HCT116 (cell line): Measurements from ENCODE around the gene NSD2.

ENCODE experiments used
- EZH2 ChIP-seq: fragments of 200-600 bp; sonication (generic); IDR thresholded peaks from 2 replicates; pipeline ENCODE4 v1.6.1; 2017; ENCODE audit warnings: antibody characterized with exemption, mixed run types
- FOSL1 ChIP-seq: IDR thresholded peaks from 2 replicates; pipeline ENCODE4 v1.6.1; 2012; ENCODE audit warnings: low read depth
- POLR2AphosphoS5 ChIP-seq: IDR thresholded peaks from 2 replicates; pipeline ENCODE4 v1.6.1; 2011; ENCODE audit warnings: mild to moderate bottlenecking, low read depth, low read length, moderate library complexity
- TF ChIP-seq, protein P1 (sequence below), 3 experiments: fragments of 200-600 bp in 1 of 3; sonication (generic) in 1 of 3; IDR thresholded peaks in 2 of 3; conservative IDR thresholded peaks in 1 of 3; 2 replicates each; pipeline ENCODE4 v1.5.1; 2012 to 2017; ENCODE audit warnings: low read depth in 2 of 3, low read length in 2 of 3, antibody characterized with exemption in 1 of 3, borderline replicate concordance in 1 of 3, control low read depth in 1 of 3, mild to moderate bottlenecking in 1 of 3, mixed read lengths in 1 of 3, mixed run types in 1 of 3, moderate library complexity in 1 of 3; ENCODE audit not compliant: insufficient read depth in 1 of 3

- TF ChIP-seq POLR2AphosphoS5 (no peak), FOSL1 (no peak), EZH2 (no peak)
- TF ChIP-seq, protein P1, sequence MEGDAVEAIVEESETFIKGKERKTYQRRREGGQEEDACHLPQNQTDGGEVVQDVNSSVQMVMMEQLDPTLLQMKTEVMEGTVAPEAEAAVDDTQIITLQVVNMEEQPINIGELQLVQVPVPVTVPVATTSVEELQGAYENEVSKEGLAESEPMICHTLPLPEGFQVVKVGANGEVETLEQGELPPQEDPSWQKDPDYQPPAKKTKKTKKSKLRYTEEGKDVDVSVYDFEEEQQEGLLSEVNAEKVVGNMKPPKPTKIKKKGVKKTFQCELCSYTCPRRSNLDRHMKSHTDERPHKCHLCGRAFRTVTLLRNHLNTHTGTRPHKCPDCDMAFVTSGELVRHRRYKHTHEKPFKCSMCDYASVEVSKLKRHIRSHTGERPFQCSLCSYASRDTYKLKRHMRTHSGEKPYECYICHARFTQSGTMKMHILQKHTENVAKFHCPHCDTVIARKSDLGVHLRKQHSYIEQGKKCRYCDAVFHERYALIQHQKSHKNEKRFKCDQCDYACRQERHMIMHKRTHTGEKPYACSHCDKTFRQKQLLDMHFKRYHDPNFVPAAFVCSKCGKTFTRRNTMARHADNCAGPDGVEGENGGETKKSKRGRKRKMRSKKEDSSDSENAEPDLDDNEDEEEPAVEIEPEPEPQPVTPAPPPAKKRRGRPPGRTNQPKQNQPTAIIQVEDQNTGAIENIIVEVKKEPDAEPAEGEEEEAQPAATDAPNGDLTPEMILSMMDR (IDR thresholded peaks at IDR 0.05 in 2 of 3, conservative IDR thresholded peaks at IDR 0.05 in 1 of 3; ENCODE audit: borderline replicate concordance in 1 of 3, insufficient read depth in 1 of 3, low read depth in 2 of 3, low read length in 2 of 3) = no peak
These were observed 119.1 kb downstream of the NSD2 start for GRCh38 chr4:1990348-1990645.
